Kidney (tissue), 14 donors: ENCODE results near the gene MEIS2. TPM values are rescaled to one million over a fixed set of nuclear protein-coding genes. Genes with fewer than 3 reads are reported as not detected.
A peak's percentile ranks its signal among the peaks of the same experiment; 100 is the strongest.

Source experiments
- DNase-seq, 5 donors: peaks; one replicate each; pipeline ENCODE4 v3.0.0-alpha.2; 2013 to 2020
- FAIRE-seq: peaks from 2 replicates; lab custom pipeline; 2012; peaks lifted over from hg19 to GRCh38; lab: Jason Lieb, UNC
- H3K27ac ChIP-seq, 2 donors: one replicate each; pipeline ENCODE4 v1.7.0; 2013; ENCODE audit warnings: low read depth in 2 of 2, low read length in 2 of 2, inconsistent platforms in 1 of 2
- H3K27me3 ChIP-seq: one replicate; pipeline ENCODE4 v1.7.1; 2013; ENCODE audit warnings: low read length, inconsistent platforms; ENCODE audit not compliant: control insufficient read depth, insufficient read depth
- H3K36me3 ChIP-seq, 3 donors: one replicate each; pipeline versions ENCODE4 v1.7.0 to v1.7.1; 2013; ENCODE audit warnings: low read length in 3 of 3, control low read depth in 1 of 3, inconsistent platforms in 1 of 3; ENCODE audit not compliant: insufficient read depth in 3 of 3, control insufficient read depth in 2 of 3
- H3K4me1 ChIP-seq, 3 donors: one replicate each; pipeline versions ENCODE4 v1.7.0 to v1.7.1; 2013; ENCODE audit warnings: low read length in 3 of 3, inconsistent platforms in 1 of 3, low read depth in 1 of 3; ENCODE audit not compliant: control insufficient read depth in 2 of 3, insufficient read depth in 2 of 3
- H3K4me3 ChIP-seq, 3 donors: one replicate each; pipeline versions ENCODE4 v1.7.0 to v1.8.1; 2013; ENCODE audit warnings: low read length in 3 of 3, control low read depth in 1 of 3, inconsistent platforms in 1 of 3
- H3K9ac ChIP-seq, 3 donors: one replicate each; pipeline versions ENCODE4 v1.7.0 to v1.7.1; 2013; ENCODE audit warnings: low read length in 3 of 3, control low read depth in 1 of 3, inconsistent platforms in 1 of 3
- H3K9me3 ChIP-seq, 3 donors: one replicate each; pipeline versions ENCODE4 v1.7.0 to v1.7.1; 2013; ENCODE audit warnings: low read length in 3 of 3, control low read depth in 1 of 3, inconsistent platforms in 1 of 3; ENCODE audit not compliant: control insufficient read depth in 2 of 3, insufficient read depth in 1 of 3
- intact Hi-C: fragments of 100-400 bp; cut with DNase I; formaldehyde crosslinking; loops from one replicate; pipeline ENCODE4 v1.11.1; 2022
- polyA plus RNA-seq: library from polyadenylated mRNA; stranded (reverse); fragments of 350-450 nt; fragmentation: Illumina TruSeq; extraction: RNeasy Lipid Tissue Mini Kit (QIAGEN cat#74804); gene quantifications from one replicate; pipeline ENCODE4 v1.2.3, GENCODE V29; 2014; ENCODE audit warnings: low read depth, low replicate concordance; ENCODE audit not compliant: insufficient read depth
- total RNA-seq: library from RNA; stranded (reverse); fragmentation: NEBNext Ultra II Directional; extraction: Animal tissue kit (Norgen Biotek cat#: 25700); gene quantifications from one replicate; pipeline ENCODE4 v1.2.1, GENCODE V29; 2021
- TF ChIP-seq, protein P1 (sequence below): IDR thresholded peaks from 3 replicates; pipeline ENCODE4 v1.5.1; 2012; ENCODE audit warnings: mild to moderate bottlenecking, moderate library complexity, borderline replicate concordance; ENCODE audit not compliant: insufficient read depth; ENCODE audit errors: extremely low read depth
- donor health status: control.
- donor health status: control.
- donor health status: control.
- donor health status: control.
- donor health status: control.
- donor health status: DM: yes; HTN: yes; CAD: no.
- donor health status: Normal renal cell carcinoma (clear cell type).

The MEIS2 gene
- total and polyA plus RNA-seq, 2 donors from 2014 or later = 14.7 to 50.9 TPM

- Histone ChIP-seq H3K27me3 (no peaks in the 10 kb centered on the region), H3K9ac (no peak overlapping the region), H3K4me1 (peaks cover 0 to 3% (median 0%) of the 10 kb centered on the region in 3 donors), H3K27ac (no peak overlapping the region), H3K9me3 (no peaks in the 10 kb centered on the region), H3K36me3 (no peaks in the 10 kb centered on the region), H3K4me3 (no peak overlapping the region)
- TF ChIP-seq, protein P1, sequence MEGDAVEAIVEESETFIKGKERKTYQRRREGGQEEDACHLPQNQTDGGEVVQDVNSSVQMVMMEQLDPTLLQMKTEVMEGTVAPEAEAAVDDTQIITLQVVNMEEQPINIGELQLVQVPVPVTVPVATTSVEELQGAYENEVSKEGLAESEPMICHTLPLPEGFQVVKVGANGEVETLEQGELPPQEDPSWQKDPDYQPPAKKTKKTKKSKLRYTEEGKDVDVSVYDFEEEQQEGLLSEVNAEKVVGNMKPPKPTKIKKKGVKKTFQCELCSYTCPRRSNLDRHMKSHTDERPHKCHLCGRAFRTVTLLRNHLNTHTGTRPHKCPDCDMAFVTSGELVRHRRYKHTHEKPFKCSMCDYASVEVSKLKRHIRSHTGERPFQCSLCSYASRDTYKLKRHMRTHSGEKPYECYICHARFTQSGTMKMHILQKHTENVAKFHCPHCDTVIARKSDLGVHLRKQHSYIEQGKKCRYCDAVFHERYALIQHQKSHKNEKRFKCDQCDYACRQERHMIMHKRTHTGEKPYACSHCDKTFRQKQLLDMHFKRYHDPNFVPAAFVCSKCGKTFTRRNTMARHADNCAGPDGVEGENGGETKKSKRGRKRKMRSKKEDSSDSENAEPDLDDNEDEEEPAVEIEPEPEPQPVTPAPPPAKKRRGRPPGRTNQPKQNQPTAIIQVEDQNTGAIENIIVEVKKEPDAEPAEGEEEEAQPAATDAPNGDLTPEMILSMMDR = no peak
- intact Hi-C loops = no loop called here
- FAIRE-seq = no peak
- DNase-seq = no peak
These were observed 15.2 kb upstream of the MEIS2 start for GRCh38 chr15:37115538-37115937.

- H3K27me3 ChIP-seq = peaks cover 4% of the 10 kb centered on the region
These were observed 12.8 kb upstream of the MEIS2 start for GRCh38 chr15:37112971-37113670.

GRCh38 chr15:37112171-37112570 lies 11.8 kb upstream of the MEIS2 start:
- Histone ChIP-seq H3K27me3 (peaks cover 6% of the 10 kb centered on the region), H3K27ac (peak overlapping the region in 1 of 2 donors; percentile 38), H3K4me3 (no peak overlapping the region), H3K4me1 (peaks cover 0 to 3% (median 0%) of the 10 kb centered on the region in 3 donors), H3K9ac (no peak overlapping the region), H3K9me3 (no peaks in the 10 kb centered on the region), H3K36me3 (no peaks in the 10 kb centered on the region)
- FAIRE-seq (no peak), DNase-seq (peak in 1 of 5 donors; percentile 36)
- intact Hi-C loops = no loop called here
- TF ChIP-seq, protein P1 = no peak

More at GRCh38 chr15:37112971-37113670, 12.8 kb upstream of the MEIS2 start:
- Histone ChIP-seq H3K9me3 (no peaks in the 10 kb centered on the region), H3K36me3 (no peaks in the 10 kb centered on the region), H3K4me3 (no peak overlapping the region), H3K9ac (no peak overlapping the region), H3K4me1 (peaks cover 0 to 3% (median 0%) of the 10 kb centered on the region in 3 donors), H3K27ac (peak overlapping the region in 1 of 2 donors; percentile 0)
- FAIRE-seq (no peak), DNase-seq (peak in 1 of 5 donors; percentile 36)
- intact Hi-C loops = no loop called here
- TF ChIP-seq, protein P1 = no peak

DNA sequence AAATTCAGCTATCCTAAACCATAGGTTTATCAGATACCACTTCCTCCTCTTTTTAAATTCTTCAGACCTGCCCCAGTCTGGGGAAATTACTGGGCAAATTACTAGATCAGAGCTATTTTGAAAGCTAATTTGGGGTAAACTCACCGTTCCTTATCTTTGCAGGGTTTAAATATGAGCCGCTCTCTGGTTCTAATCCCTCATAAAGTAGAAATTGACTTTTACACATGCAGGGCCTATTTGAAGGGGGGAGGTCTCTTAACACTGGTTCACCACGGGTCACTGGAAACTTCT lies 11.0 kb upstream of the MEIS2 start:
- H3K4me3 ChIP-seq = peak overlapping the region in 1 of 3 donors; percentile 63
- TF ChIP-seq, protein P1 = no peak
- DNase-seq = peak in 1 of 5 donors; percentile 47
- intact Hi-C loops = no loop called here
- H3K27me3 ChIP-seq = peaks cover 6% of the 10 kb centered on the region
- H3K9ac ChIP-seq = peak overlapping the region in 2 of 3 donors; percentile 19 to 67
- H3K9me3 ChIP-seq = no peaks in the 10 kb centered on the region
- no peaks in the 10 kb centered on the region for H3K36me3 ChIP-seq
- FAIRE-seq = no peak
- H3K4me1 ChIP-seq = peaks cover 0 to 3% (median 0%) of the 10 kb centered on the region in 3 donors
- peak overlapping the region; percentile 84 to 89 for H3K27ac ChIP-seq
